HPDE6-E6E7 (cell line): ENCODE data around the gene NKAIN4.

Experiments used
- DNase-seq: peaks from one replicate; pipeline ENCODE4 v3.0.0; 2011; ENCODE audit warnings: missing footprints; ENCODE audit errors: extremely low spot score

Gene NKAIN4

GRCh38 chr20:63288581-63289251 lies 34.5 kb upstream of the NKAIN4 start:
- DNase-seq: no peak

- no peak for DNase-seq
These were observed 33.7 kb upstream of the NKAIN4 start for GRCh38 chr20:63287697-63288580.

GRCh38 chr20:63286781-63287696 lies 32.8 kb upstream of the NKAIN4 start:
- DNase-seq: no peak

GRCh38 chr20:63285636-63286615 lies 31.7 kb upstream of the NKAIN4 start:
- DNase-seq: no peak

- no peak for DNase-seq
These were observed 30.8 kb upstream of the NKAIN4 start for GRCh38 chr20:63284981-63285524.

GRCh38 chr20:63284544-63284949 lies 30.3 kb upstream of the NKAIN4 start:
- no peak for DNase-seq

GRCh38 chr20:63284083-63284440 lies 29.8 kb upstream of the NKAIN4 start:
- no peak for DNase-seq

GRCh38 chr20:63283397-63284082 lies 29.3 kb upstream of the NKAIN4 start:
- DNase-seq: no peak

GRCh38 chr20:63282946-63283345 lies 28.7 kb upstream of the NKAIN4 start:
- DNase-seq: no peak

GRCh38 chr20:63281742-63282665 lies 27.7 kb upstream of the NKAIN4 start:
- DNase-seq: no peak

GRCh38 chr20:63280929-63281545 lies 26.8 kb upstream of the NKAIN4 start:
- DNase-seq: no peak

- DNase-seq: no peak
These were observed 26.1 kb upstream of the NKAIN4 start for GRCh38 chr20:63280371-63280770.

- DNase-seq: no peak
These were observed 25.7 kb upstream of the NKAIN4 start for GRCh38 chr20:63279931-63280330.

GRCh38 chr20:63278661-63279060 lies 24.4 kb upstream of the NKAIN4 start:
- no peak for DNase-seq

GRCh38 chr20:63277466-63278272 lies 23.4 kb upstream of the NKAIN4 start:
- DNase-seq: no peak

GRCh38 chr20:63276956-63277355 lies 22.7 kb upstream of the NKAIN4 start:
- no peak for DNase-seq

- DNase-seq: no peak
These were observed 21.6 kb upstream of the NKAIN4 start for GRCh38 chr20:63275825-63276224.
